Stomach (tissue), 9 donors: ENCODE measurements around the gene NFATC2IP. TPM values are rescaled to one million over a fixed set of nuclear protein-coding genes. Genes with fewer than 3 reads are reported as not detected.

Source experiments
- DNase-seq, 2 donors: peaks; one replicate each; pipeline versions ENCODE4 v3.0.0 to v3.0.0-alpha.2; 2013 to 2019
- H3K27ac ChIP-seq, 5 donors: fragments of 200-600 bp in 4 of 5; sonication (generic) in 4 of 5; one replicate each; pipeline ENCODE4 v1.5.1; 2013 to 2019; ENCODE audit warnings: mild to moderate bottlenecking in 1 of 5, moderate library complexity in 1 of 5
- H3K27me3 ChIP-seq, 3 donors: fragments of 200-600 bp; sonication (generic); one replicate each; pipeline ENCODE4 v1.5.1; 2017 to 2019; ENCODE audit warnings: mixed run types in 1 of 3
- H3K36me3 ChIP-seq, 4 donors: fragments of 200-600 bp; sonication (generic); 1 replicate in 3 of 4; 2 replicates in 1 of 4; pipeline ENCODE4 v1.5.1; 2016 to 2019
- H3K4me1 ChIP-seq, 4 donors: fragments of 200-600 bp; sonication (generic); one replicate each; pipeline ENCODE4 v1.5.1; 2016 to 2019
- H3K4me3 ChIP-seq, 4 donors: fragments of 200-600 bp; sonication (generic) in 3 of 4; one replicate each; pipeline ENCODE4 v1.5.1; 2016 to 2019; ENCODE audit warnings: mild to moderate bottlenecking in 1 of 4
- H3K9me3 ChIP-seq, 4 donors: fragments of 200-600 bp; sonication (generic); one replicate each; pipeline ENCODE4 v1.5.1; 2016 to 2019
- CTCF ChIP-seq, 7 experiments: fragments of 450-650 bp in 4 of 7; fragments of 200-600 bp in 3 of 7; sonication (generic) in 3 of 7; IDR thresholded peaks; one replicate each; pipeline ENCODE4 v1.5.1; 2016 to 2019; ENCODE audit warnings: antibody characterized with exemption in 7 of 7, control low read depth in 2 of 7, mild to moderate bottlenecking in 1 of 7
- EP300 ChIP-seq: sonication (generic); formaldehyde crosslinking; IDR thresholded peaks from one replicate; pipeline ENCODE4 v1.6.1; 2017; ENCODE audit warnings: antibody characterized with exemption
- POLR2A ChIP-seq, 4 donors: fragments of 450-650 bp; IDR thresholded peaks; one replicate each; pipeline ENCODE4 v1.6.1; 2016; ENCODE audit warnings: antibody characterized with exemption in 4 of 4, control low read depth in 2 of 4, mild to moderate bottlenecking in 1 of 4, moderate library complexity in 1 of 4
- POLR2AphosphoS5 ChIP-seq, 3 donors: sonication (generic); formaldehyde crosslinking; IDR thresholded peaks; one replicate each; pipeline ENCODE4 v1.6.1; 2016; ENCODE audit warnings: antibody characterized with exemption in 3 of 3
- WGBS, 5 donors: extraction: QIAGEN DNeasy Blood & Tissue Kit in 3 of 5; methylation state at CpG; one replicate each; pipeline versions ENCODE4 v1.1.5 to v1.1.7; 2013 to 2018; 5-methylcytosine and 5-hydroxymethylcytosine counted together
- intact Hi-C: fragments of 100-400 bp; cut with DNase I; formaldehyde crosslinking; loops from one replicate; pipeline ENCODE4 v1.15.1; 2023; ENCODE audit warnings: low total_unique reads
- polyA plus RNA-seq, 3 donors: library from polyadenylated mRNA; stranded (reverse); fragments of 200-250 nt; gene quantifications; one replicate each; pipeline ENCODE4 v1.2.3, GENCODE V29; 2013
- total RNA-seq, 5 donors: library from RNA; depleted of rRNA; stranded (reverse); fragments of >200 nt; gene quantifications; one replicate each; pipeline versions ENCODE4 v1.1.0 to v1.2.3, GENCODE V29; 2014 to 2016
- donor health status: healthy with polysubstance abuse.
- donor health status: Bipolar disorder and iron deficiency.
- donor health status: healthy.

NFATC2IP gene
- total and polyA plus RNA-seq, 8 donors: 10.4 to 265 (median 31.7) TPM

- Histone ChIP-seq H3K9me3 (no peaks in the 10 kb centered on the region), H3K27ac (no peak overlapping the region), H3K27me3 (no peaks in the 10 kb centered on the region), H3K4me1 (no peaks in the 10 kb centered on the region), H3K36me3 (peaks cover 33 to 95% (median 91%) of the 10 kb centered on the region in 4 donors), H3K4me3 (no peak overlapping the region)
- 90 to 95% (median 91%) methylated on average over 20 to 29 of the region's 29 CpGs for WGBS, 5 donors
- DNase-seq: no peak
- intact Hi-C loops: loop anchor here (10.0 kb wide), 1 partner anchor 49 kb away; the partner anchor contains the start of gene SH2B1
- TF ChIP-seq POLR2A (IDR thresholded peaks at IDR 0.05) (no peak), CTCF (IDR thresholded peaks at IDR 0.05) (no peak), EP300 (no peak), POLR2AphosphoS5 (IDR thresholded peaks at IDR 0.05) (no peak)
These were observed 36.6 kb upstream of the NFATC2IP start for GRCh38 chr16:28913946-28914724.

GRCh38 chr16:28915181-28915580 is 35.6 kb upstream of the NFATC2IP start:
- H3K27ac ChIP-seq: no peak overlapping the region
- intact Hi-C loops: loop anchor here (10.0 kb wide), 1 partner anchor 50 kb away; the partner anchor contains the start of gene SH2B1
- TF ChIP-seq POLR2AphosphoS5 (IDR thresholded peaks at IDR 0.05) (no peak), EP300 (no peak), POLR2A (IDR thresholded peaks at IDR 0.05) (no peak), CTCF (IDR thresholded peaks at IDR 0.05) (no peak)
- H3K4me3 ChIP-seq: no peak overlapping the region
- DNase-seq: no peak
- H3K27me3 ChIP-seq: no peaks in the 10 kb centered on the region
- H3K9me3 ChIP-seq: no peaks in the 10 kb centered on the region
- no peaks in the 10 kb centered on the region for H3K4me1 ChIP-seq
- H3K36me3 ChIP-seq: peaks cover 37 to 97% (median 92%) of the 10 kb centered on the region in 4 donors

GRCh38 chr16:28917095-28917494 is 33.6 kb upstream of the NFATC2IP start:
- Histone ChIP-seq H3K4me1 (no peaks in the 10 kb centered on the region), H3K27me3 (no peaks in the 10 kb centered on the region), H3K36me3 (peaks cover 37 to 89% (median 83%) of the 10 kb centered on the region in 4 donors), H3K4me3 (no peak overlapping the region), H3K9me3 (no peaks in the 10 kb centered on the region), H3K27ac (no peak overlapping the region)
- TF ChIP-seq POLR2AphosphoS5 (IDR thresholded peaks at IDR 0.05): no peak
- no peak for TF ChIP-seq CTCF (IDR thresholded peaks at IDR 0.05)
- no peak for TF ChIP-seq EP300
- no peak for TF ChIP-seq POLR2A (IDR thresholded peaks at IDR 0.05)
- WGBS, 5 donors: 89 to 94% (median 92%) methylated on average over 7 of the region's 7 CpGs
- DNase-seq: no peak
- intact Hi-C loops: loop anchor here (10.0 kb wide), 1 partner anchor 52 kb away; the partner anchor contains the start of gene SH2B1

GRCh38 chr16:28918698-28919097 is 32.0 kb upstream of the NFATC2IP start:
- intact Hi-C loops: loop anchor here (10.0 kb wide), 1 partner anchor 54 kb away; the partner anchor contains the start of gene SH2B1
- Histone ChIP-seq H3K9me3 (no peaks in the 10 kb centered on the region), H3K4me3 (no peak overlapping the region), H3K27me3 (no peaks in the 10 kb centered on the region), H3K27ac (no peak overlapping the region), H3K4me1 (peaks cover 0 to 15% (median 9%) of the 10 kb centered on the region in 4 donors), H3K36me3 (peaks cover 30 to 74% (median 68%) of the 10 kb centered on the region in 4 donors)
- 96 to 100% (median 98%) methylated on average over 3 of the region's 3 CpGs for WGBS, 5 donors
- TF ChIP-seq EP300: no peak
- TF ChIP-seq POLR2AphosphoS5 (IDR thresholded peaks at IDR 0.05): no peak
- no peak for TF ChIP-seq CTCF (IDR thresholded peaks at IDR 0.05)
- no peak for TF ChIP-seq POLR2A (IDR thresholded peaks at IDR 0.05)
- no peak for DNase-seq
